Thyroid gland (tissue), 4 donors: ENCODE results near the gene FOXJ3. TPM values are rescaled to one million over a fixed set of nuclear protein-coding genes. Genes with fewer than 3 reads are reported as not detected.
A peak's percentile ranks its signal among the peaks of the same experiment; 100 is the strongest.

Experiments used
- DNase-seq, 2 donors: peaks; one replicate each; pipeline ENCODE4 v3.0.0-alpha.2; 2019
- H3K27ac ChIP-seq, 3 donors: fragments of 200-600 bp; sonication (generic); 1 replicate in 2 of 3; 2 replicates in 1 of 3; pipeline ENCODE4 v1.5.1; 2016 to 2019; ENCODE audit warnings: mild to moderate bottlenecking in 1 of 3, moderate library complexity in 1 of 3
- H3K27me3 ChIP-seq: fragments of 200-600 bp; sonication (generic); one replicate; pipeline ENCODE4 v1.5.1; 2019
- H3K36me3 ChIP-seq, 2 donors: fragments of 200-600 bp; sonication (generic); one replicate each; pipeline ENCODE4 v1.5.1; 2016 to 2019
- H3K4me1 ChIP-seq, 2 donors: fragments of 200-600 bp; sonication (generic); one replicate each; pipeline ENCODE4 v1.5.1; 2017 to 2019
- H3K4me3 ChIP-seq, 3 donors: fragments of 200-600 bp; sonication (generic); replicated peaks in 1 of 3; 1 replicate in 2 of 3; 2 replicates in 1 of 3; pipeline ENCODE4 v1.5.1; 2016; ENCODE audit warnings: mild to moderate bottlenecking in 1 of 3
- H3K9me3 ChIP-seq: fragments of 200-600 bp; sonication (generic); one replicate; pipeline ENCODE4 v1.5.1; 2017
- CTCF ChIP-seq, 6 experiments: fragments of 200-600 bp in 3 of 6; fragments of 450-650 bp in 3 of 6; sonication (generic) in 3 of 6; IDR thresholded peaks; one replicate each; pipeline ENCODE4 v1.5.1; 2016 to 2019; ENCODE audit warnings: antibody characterized with exemption in 6 of 6, mild to moderate bottlenecking in 2 of 6, inconsistent platforms in 1 of 6, moderate library complexity in 1 of 6
- POLR2A ChIP-seq, 2 donors: fragments of 450-650 bp; IDR thresholded peaks; one replicate each; pipeline ENCODE4 v1.6.1; 2017; ENCODE audit warnings: antibody characterized with exemption in 2 of 2, mild to moderate bottlenecking in 2 of 2, moderate library complexity in 1 of 2
- WGBS, 2 donors: methylation state at CpG; one replicate each; pipeline ENCODE4 v1.1.5; 2017; 5-methylcytosine and 5-hydroxymethylcytosine counted together
- intact Hi-C: fragments of 100-400 bp; cut with DNase I; formaldehyde crosslinking; loops from one replicate; pipeline ENCODE4 v1.15.1; 2023
- total RNA-seq, 4 donors: library from RNA; depleted of rRNA; stranded (reverse); fragments of >200 nt; gene quantifications; one replicate each; pipeline ENCODE4 v1.2.3, GENCODE V29; 2016

Gene FOXJ3
- total RNA-seq, 4 donors from 2014 or later, result 55.4 to 87.5 (median 81.0) TPM

- no peaks in the 10 kb centered on the region for H3K27me3 ChIP-seq
- no peak overlapping the region for H3K4me3 ChIP-seq
- H3K9me3 ChIP-seq, result no peaks in the 10 kb centered on the region
- WGBS, 2 donors, result 82 to 90% methylated on average over 2 of the region's 2 CpGs
- intact Hi-C loops, result no loop called here
- H3K27ac ChIP-seq, result no peak overlapping the region
- H3K4me1 ChIP-seq, result peaks cover 45 to 57% of the 10 kb centered on the region in 2 donors
- no peaks in the 10 kb centered on the region for H3K36me3 ChIP-seq
- DNase-seq, result no peak
- TF ChIP-seq POLR2A (IDR thresholded peaks at IDR 0.05) (no peak), CTCF (IDR thresholded peaks at IDR 0.05) (no peak)
Observed at GRCh38 chr1:42315500-42315899, 19.5 kb downstream of the FOXJ3 start.

GRCh38 chr1:42313970-42314369 lies 21.1 kb downstream of the FOXJ3 start:
- Histone ChIP-seq H3K27ac (peak overlapping the region in 2 of 3 donors; percentile 11 to 65), H3K27me3 (no peaks in the 10 kb centered on the region), H3K4me1 (peaks cover 36 to 43% of the 10 kb centered on the region in 2 donors), H3K36me3 (no peaks in the 10 kb centered on the region), H3K9me3 (no peaks in the 10 kb centered on the region), H3K4me3 (no peak overlapping the region)
- intact Hi-C loops, result no loop called here
- WGBS, 2 donors, result 92 to 97% methylated on average over 3 of the region's 3 CpGs
- no peak for DNase-seq
- TF ChIP-seq POLR2A (IDR thresholded peaks at IDR 0.05) (no peak), CTCF (IDR thresholded peaks at IDR 0.05) (no peak)

GRCh38 chr1:42312576-42313212 lies 22.3 kb downstream of the FOXJ3 start:
- intact Hi-C loops, result no loop called here
- no peaks in the 10 kb centered on the region for H3K9me3 ChIP-seq
- peak overlapping the region; percentile 29 to 70 (median 65) for H3K27ac ChIP-seq
- 56 to 71% methylated on average over 7 of the region's 7 CpGs for WGBS, 2 donors
- no peak overlapping the region for H3K4me3 ChIP-seq
- H3K36me3 ChIP-seq, result no peaks in the 10 kb centered on the region
- DNase-seq, result peak; percentile 49 to 52
- H3K27me3 ChIP-seq, result no peaks in the 10 kb centered on the region
- H3K4me1 ChIP-seq, result peaks cover 35 to 41% of the 10 kb centered on the region in 2 donors
- TF ChIP-seq CTCF (IDR thresholded peaks at IDR 0.05) (no peak), POLR2A (IDR thresholded peaks at IDR 0.05) (no peak)

GRCh38 chr1:42311897-42312296 lies 23.1 kb downstream of the FOXJ3 start:
- Histone ChIP-seq H3K36me3 (no peaks in the 10 kb centered on the region), H3K27me3 (no peaks in the 10 kb centered on the region), H3K9me3 (no peaks in the 10 kb centered on the region), H3K4me3 (no peak overlapping the region), H3K27ac (peak overlapping the region in 2 of 3 donors; percentile 22 to 70), H3K4me1 (peaks cover 35 to 41% of the 10 kb centered on the region in 2 donors)
- DNase-seq, result no peak
- intact Hi-C loops, result no loop called here
- 91 to 92% methylated on average over 4 of the region's 4 CpGs for WGBS, 2 donors
- TF ChIP-seq CTCF (IDR thresholded peaks at IDR 0.05) (no peak), POLR2A (IDR thresholded peaks at IDR 0.05) (no peak)

- TF ChIP-seq CTCF (IDR thresholded peaks at IDR 0.05), result no peak
- no peak for TF ChIP-seq POLR2A (IDR thresholded peaks at IDR 0.05)
- Histone ChIP-seq H3K9me3 (no peaks in the 10 kb centered on the region), H3K27ac (peak overlapping the region in 1 of 3 donors; percentile 70), H3K4me1 (peaks cover 35 to 41% of the 10 kb centered on the region in 2 donors), H3K4me3 (no peak overlapping the region), H3K27me3 (no peaks in the 10 kb centered on the region), H3K36me3 (no peaks in the 10 kb centered on the region)
- no peak for DNase-seq
- WGBS, 2 donors, result 0 to 55% methylated on average over 1 of the region's 1 CpG
- intact Hi-C loops, result no loop called here
Observed at GRCh38 chr1:42311138-42311537, 23.9 kb downstream of the FOXJ3 start.
